K562 (cell line): ENCODE measurements around the gene BANF2. TPM values are rescaled to one million over a fixed set of nuclear protein-coding genes. Genes with fewer than 3 reads are reported as not detected.
A peak's percentile ranks its signal among the peaks of the same experiment; 100 is the strongest.

ENCODE experiments used
- ATAC-seq: fragments of 200-7000 bp; cut with Tn5 transposase; 3 replicates; pipeline ENCODE4 v1.9.1; 2020; ENCODE audit warnings: moderate library complexity
- BruUV-seq: library from RNA; stranded (reverse); fragments of 400-500 nt; replicated peaks from 2 replicates; lab custom pipeline; 2021; lab: Mats Ljungman, UMichigan
- CTCF ChIA-PET: fragments of 300-600 bp; formaldehyde crosslinking; extraction: SDS; loops from one replicate; lab custom pipeline; 2021; ENCODE audit warnings: low intra/inter-chr PET ratio; lab: Yijun Ruan, JAX
- POLR2A ChIA-PET: fragments of 300-600, 350-650 bp; sonication (Branson Sonifier 250); formaldehyde crosslinking; extraction: SDS; loops from one replicate; lab custom pipeline; 2021; ENCODE audit warnings: antibody characterized with exemption, inconsistent platforms; lab: Yijun Ruan, JAX
- DNase-seq, 4 experiments: peaks; one replicate each; pipeline versions ENCODE4 v3.0.0 to v3.0.0-alpha.2; 2011 to 2018; ENCODE audit warnings: low spot score in 3 of 4, mixed read lengths in 3 of 4; ENCODE audit errors: extremely low read depth in 1 of 4
- FAIRE-seq: peaks from 2 replicates; lab custom pipeline; 2011; peaks lifted over from hg19 to GRCh38; lab: Jason Lieb, UNC
- H2AFZ ChIP-seq: 2 replicates; pipeline ENCODE4 v1.6.0; 2011; ENCODE audit warnings: low read depth, low read length, control low read depth, inconsistent platforms
- H3K27ac ChIP-seq: fragments of 200-600 bp; 3 replicates; pipeline ENCODE4 v1.8.0; 2011; ENCODE audit warnings: low read depth, mild to moderate bottlenecking, control low read depth, inconsistent platforms, low read length, moderate library complexity, mixed read lengths; ENCODE audit errors: extremely low read depth
- H3K27me3 ChIP-seq, 2 experiments: fragments of 300-600 bp in 1 of 2; 2 replicates in 1 of 2; 3 replicates in 1 of 2; pipeline versions ENCODE4 v1.6.0 to v1.8.0; 2011; ENCODE audit warnings: inconsistent platforms in 2 of 2, low read length in 2 of 2, mild to moderate bottlenecking in 1 of 2, mixed read lengths in 1 of 2, moderate library complexity in 1 of 2; ENCODE audit not compliant: control insufficient read depth in 2 of 2, insufficient read depth in 2 of 2
- H3K36me3 ChIP-seq: fragments of 300-600 bp; 3 replicates; pipeline ENCODE4 v1.8.0; 2011; ENCODE audit warnings: mild to moderate bottlenecking, low read length, inconsistent platforms; ENCODE audit not compliant: control insufficient read depth, insufficient read depth
- H3K4me1 ChIP-seq, 2 experiments: fragments of 200-600 bp in 1 of 2; replicated peaks in 1 of 2; 2 replicates in 1 of 2; 3 replicates in 1 of 2; pipeline versions ENCODE4 v1.5.1 to v1.8.0; 2011; ENCODE audit warnings: inconsistent platforms in 2 of 2, low read length in 2 of 2, mild to moderate bottlenecking in 1 of 2, mixed read lengths in 1 of 2, moderate library complexity in 1 of 2; ENCODE audit not compliant: control insufficient read depth in 2 of 2, insufficient read depth in 2 of 2
- H3K4me2 ChIP-seq: 2 replicates; pipeline ENCODE4 v1.6.1; 2011; ENCODE audit warnings: low read length, control low read depth, inconsistent platforms, mixed read lengths; ENCODE audit not compliant: insufficient read depth
- H3K4me3 ChIP-seq: fragments of 200-600 bp; sonication (generic), shearing (Covaris generic); 2 replicates; pipeline ENCODE4 v1.5.1; 2016; ENCODE audit warnings: control low read depth, inconsistent platforms
- H3K79me2 ChIP-seq: fragments of 200-600 bp; 3 replicates; pipeline ENCODE4 v1.8.0; 2011; ENCODE audit warnings: low read length, inconsistent platforms; ENCODE audit not compliant: control insufficient read depth, insufficient read depth
- H3K9ac ChIP-seq, 2 experiments: 2 replicates each; pipeline versions ENCODE4 v1.6.0 to v1.6.1; 2011; ENCODE audit warnings: low read depth in 2 of 2, low read length in 2 of 2, control low read depth in 1 of 2, inconsistent platforms in 1 of 2, mild to moderate bottlenecking in 1 of 2, mixed read lengths in 1 of 2; ENCODE audit not compliant: insufficient read depth in 1 of 2
- H3K9me1 ChIP-seq: one replicate; pipeline ENCODE4 v1.6.0; 2011; ENCODE audit warnings: inconsistent platforms, mild to moderate bottlenecking, low read length, moderate library complexity; ENCODE audit not compliant: control insufficient read depth, insufficient read depth
- H3K9me3 ChIP-seq: replicated peaks from 2 replicates; pipeline ENCODE4 v1.5.1; 2011; ENCODE audit warnings: low read depth, low read length, inconsistent platforms; ENCODE audit not compliant: control insufficient read depth, insufficient read depth
- H4K20me1 ChIP-seq: replicated peaks from 2 replicates; pipeline ENCODE4 v1.6.1; 2011; ENCODE audit warnings: low read length, inconsistent platforms, mixed read lengths; ENCODE audit not compliant: control insufficient read depth, insufficient read depth
- BDP1 ChIP-seq: IDR thresholded peaks from 3 replicates; pipeline ENCODE4 v1.6.1; 2011; ENCODE audit not compliant: insufficient read length, insufficient read depth
- FOSL1 ChIP-seq: fragments of 200-800 bp; sonication (Bioruptor generic); conservative IDR thresholded peaks from 2 replicates; pipeline ENCODE4 v1.6.1; 2016; ENCODE audit warnings: missing genetic modification characterization, missing compliant biosample characterization
- JUNB ChIP-seq: fragments of 450-650 bp; formaldehyde crosslinking; conservative IDR thresholded peaks from 2 replicates; pipeline ENCODE4 v1.4.0; 2020; ENCODE audit warnings: mild to moderate bottlenecking
- NKRF ChIP-seq: fragments of 450-650 bp; IDR thresholded peaks from 2 replicates; pipeline ENCODE4 v1.6.1; 2016; ENCODE audit warnings: borderline replicate concordance
- USF2 ChIP-seq: sonication (generic); formaldehyde crosslinking; IDR thresholded peaks from 2 replicates; pipeline ENCODE4 v1.5.0; 2020; ENCODE audit warnings: missing genetic modification reagents
- ZEB2 ChIP-seq: fragments of 450-650 bp; IDR thresholded peaks from 2 replicates; pipeline ENCODE4 v1.6.1; 2016
- WGBS: fragments of 100-300 bp; shearing (Covaris generic); methylation state at CpG from one replicate; pipeline ENCODE4 v1.1.6; 2016; ENCODE audit warnings: low coverage, mixed read lengths; ENCODE audit not compliant: insufficient coverage; ENCODE audit errors: missing lambda C conversion rate; 5-methylcytosine and 5-hydroxymethylcytosine counted together
- in situ Hi-C: fragments of 300-500 bp; cut with MboI; formaldehyde crosslinking; loops from 4 replicates; pipeline ENCODE4 v1.15.0; 2018; ENCODE audit warnings: inconsistent platforms, mixed read lengths
- intact Hi-C: fragments of 100-400 bp; cut with micrococcal nuclease; formaldehyde crosslinking; loops from 2 replicates; pipeline ENCODE4 v1.14.2; 2022
- polyA plus RNA-seq, 8 experiments: library from polyadenylated mRNA; depleted of rRNA in 4 of 8; stranded (reverse) in 5 of 8; unstranded in 3 of 8; fragments of >200 nt; fragmentation: Nextera tagmentation in 2 of 8; fragmentation: Illumina TruSeq in 1 of 8; extraction: Ambion mirVana in 2 of 8; extraction: Trizol in 1 of 8; gene quantifications; 2 replicates each; pipeline versions ENCODE4 v1.2.1 to v1.2.3, GENCODE V29; 2011 to 2014; ENCODE audit warnings: inconsistent platforms in 1 of 8, missing spikeins in 1 of 8
- total RNA-seq, 7 experiments: library from RNA; depleted of rRNA in 6 of 7; stranded (reverse); fragments of >200 nt in 6 of 7; fragmentation: Illumina TruSeq in 2 of 7; extraction: Trizol in 2 of 7; gene quantifications; 2 replicates each; pipeline versions ENCODE4 v1.2.1 to v1.2.3, GENCODE V29; 2011 to 2021; ENCODE audit warnings: low replicate concordance in 1 of 7
- TF ChIP-seq, protein P1 (sequence below), 2 experiments: fragments of 450-650 bp; formaldehyde crosslinking in 1 of 2; IDR thresholded peaks; 2 replicates each; pipeline versions ENCODE4 v1.4.0 to v1.6.1; 2014 to 2020; ENCODE audit warnings: mild to moderate bottlenecking in 2 of 2, borderline replicate concordance in 1 of 2, low read depth in 1 of 2

Gene BANF2
- total and polyA plus RNA-seq, 9 of the 15 experiments (the other 6 are each of a cell fraction or from before 2014, with no cell fraction given) = not detected

- Histone ChIP-seq H3K4me3 (no peak overlapping the region), H4K20me1 (no peaks in the 10 kb centered on the region), H2AFZ (no peak overlapping the region), H3K4me2 (no peak overlapping the region), H3K9ac (no peak overlapping the region), H3K36me3 (no peaks in the 10 kb centered on the region), H3K27ac (no peak overlapping the region), H3K27me3 (peaks cover 2 to 16% of the 10 kb centered on the region in 2 experiments), H3K9me3 (no peaks in the 10 kb centered on the region), H3K4me1 (no peaks in the 10 kb centered on the region; a peak in 1 of 5 replicates), H3K9me1 (no peaks in the 10 kb centered on the region), H3K79me2 (no peaks in the 10 kb centered on the region)
- in situ Hi-C loops = no loop called here
- WGBS = 0% methylated on average over 4 of the region's 4 CpGs
- no peak for FAIRE-seq
- TF ChIP-seq, protein P1, sequence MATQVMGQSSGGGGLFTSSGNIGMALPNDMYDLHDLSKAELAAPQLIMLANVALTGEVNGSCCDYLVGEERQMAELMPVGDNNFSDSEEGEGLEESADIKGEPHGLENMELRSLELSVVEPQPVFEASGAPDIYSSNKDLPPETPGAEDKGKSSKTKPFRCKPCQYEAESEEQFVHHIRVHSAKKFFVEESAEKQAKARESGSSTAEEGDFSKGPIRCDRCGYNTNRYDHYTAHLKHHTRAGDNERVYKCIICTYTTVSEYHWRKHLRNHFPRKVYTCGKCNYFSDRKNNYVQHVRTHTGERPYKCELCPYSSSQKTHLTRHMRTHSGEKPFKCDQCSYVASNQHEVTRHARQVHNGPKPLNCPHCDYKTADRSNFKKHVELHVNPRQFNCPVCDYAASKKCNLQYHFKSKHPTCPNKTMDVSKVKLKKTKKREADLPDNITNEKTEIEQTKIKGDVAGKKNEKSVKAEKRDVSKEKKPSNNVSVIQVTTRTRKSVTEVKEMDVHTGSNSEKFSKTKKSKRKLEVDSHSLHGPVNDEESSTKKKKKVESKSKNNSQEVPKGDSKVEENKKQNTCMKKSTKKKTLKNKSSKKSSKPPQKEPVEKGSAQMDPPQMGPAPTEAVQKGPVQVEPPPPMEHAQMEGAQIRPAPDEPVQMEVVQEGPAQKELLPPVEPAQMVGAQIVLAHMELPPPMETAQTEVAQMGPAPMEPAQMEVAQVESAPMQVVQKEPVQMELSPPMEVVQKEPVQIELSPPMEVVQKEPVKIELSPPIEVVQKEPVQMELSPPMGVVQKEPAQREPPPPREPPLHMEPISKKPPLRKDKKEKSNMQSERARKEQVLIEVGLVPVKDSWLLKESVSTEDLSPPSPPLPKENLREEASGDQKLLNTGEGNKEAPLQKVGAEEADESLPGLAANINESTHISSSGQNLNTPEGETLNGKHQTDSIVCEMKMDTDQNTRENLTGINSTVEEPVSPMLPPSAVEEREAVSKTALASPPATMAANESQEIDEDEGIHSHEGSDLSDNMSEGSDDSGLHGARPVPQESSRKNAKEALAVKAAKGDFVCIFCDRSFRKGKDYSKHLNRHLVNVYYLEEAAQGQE (IDR thresholded peaks at IDR 0.05; ENCODE audit: borderline replicate concordance) = peak; percentile 3; the same call in 1 of the 2 replicates
- TF ChIP-seq, protein P1 (CRISPR knock-in tag; IDR thresholded peaks at IDR 0.05; ENCODE audit: low read depth) = no peak
- TF ChIP-seq USF2 (0 out of 2 replicates have a peak, but pooled peaks have one; percentile 24), JUNB (CRISPR knock-in tag) (no peak), ZEB2 (no peak), NKRF (no peak), FOSL1 (tag) (0 out of 2 replicates have a peak, but pooled peaks have one; percentile 28), BDP1 (no peak)
- ChIA-PET CTCF (no interaction called here), POLR2A (no interaction called here)
- no peak for ATAC-seq
- DNase-seq = peak in 1 of 4 experiments; percentile 5
- no TSS peak for BruUV-seq
- intact Hi-C loops = no loop called here
These were observed 47.7 kb downstream of the BANF2 start for GRCh38 chr20:17747431-17747846.
